Renal cortex interstitium (tissue), 11 donors: ENCODE measurements around the gene PXDN. TPM values are rescaled to one million over a fixed set of nuclear protein-coding genes. Genes with fewer than 3 reads are reported as not detected.

ENCODE experiments used
- DNase-seq, 11 donors: peaks; one replicate each; pipeline ENCODE4 v3.0.0-alpha.2; 2013; ENCODE audit warnings: low read depth in 9 of 11, low spot score in 4 of 11; ENCODE audit errors: extremely low read depth in 1 of 11
- polyA plus RNA-seq, 3 donors: library from polyadenylated mRNA; unstranded; fragments of 120-200 nt; gene quantifications; one replicate each; pipeline ENCODE4 v1.2.1, GENCODE V29; 2013; ENCODE audit not compliant: insufficient read length in 3 of 3

PXDN gene
- polyA plus RNA-seq, 3 donors, result 149 to 194 (median 168) TPM

- DNase-seq, result no peak
Observed at GRCh38 chr2:1605102-1606045, 138.9 kb downstream of the PXDN start.

GRCh38 chr2:1603521-1603920 lies 140.8 kb downstream of the PXDN start:
- no peak for DNase-seq

GRCh38 chr2:1603059-1603458 lies 141.3 kb downstream of the PXDN start:
- no peak for DNase-seq

GRCh38 chr2:1602278-1603010 lies 141.9 kb downstream of the PXDN start:
- no peak for DNase-seq

GRCh38 chr2:1601471-1602277 lies 142.6 kb downstream of the PXDN start:
- DNase-seq, result no peak

- DNase-seq, result no peak
Observed at GRCh38 chr2:1601067-1601412, 143.3 kb downstream of the PXDN start.

- DNase-seq, result no peak
Observed at GRCh38 chr2:1600191-1601066, 143.9 kb downstream of the PXDN start.

GRCh38 chr2:1599301-1600085 lies 144.8 kb downstream of the PXDN start:
- DNase-seq, result no peak

- DNase-seq, result no peak
Observed at GRCh38 chr2:1598800-1599199, 145.5 kb downstream of the PXDN start.

GRCh38 chr2:1598041-1598710 lies 146.1 kb downstream of the PXDN start:
- DNase-seq, result no peak

- DNase-seq, result no peak
Observed at GRCh38 chr2:1595274-1595673, 149.0 kb downstream of the PXDN start.

- no peak for DNase-seq
Observed at GRCh38 chr2:1594373-1595171, 149.7 kb downstream of the PXDN start.

- DNase-seq, result no peak
Observed at GRCh38 chr2:1594123-1594372, 150.3 kb downstream of the PXDN start.

- no peak for DNase-seq
Observed at GRCh38 chr2:1593371-1594122, 150.8 kb downstream of the PXDN start.

- peak; percentile 49 to 81 (median 69) for DNase-seq
Observed at GRCh38 chr2:1591978-1592907, 152.1 kb downstream of the PXDN start.
